Kidney (tissue), 14 donors: Measurements from ENCODE around the gene CELA2A. TPM values are rescaled to one million over a fixed set of nuclear protein-coding genes. Genes with fewer than 3 reads are reported as not detected.
"Not testable (repeated sequence)": the region's sequence is repeated elsewhere in the genome, so short reads cannot be mapped to it uniquely, and the experiment has no call there.

Experiments
- DNase-seq, 5 donors: peaks; one replicate each; pipeline ENCODE4 v3.0.0-alpha.2; 2013 to 2020
- FAIRE-seq: peaks from 2 replicates; lab custom pipeline; 2012; peaks lifted over from hg19 to GRCh38; lab: Jason Lieb, UNC
- H3K27ac ChIP-seq, 2 donors: one replicate each; pipeline ENCODE4 v1.7.0; 2013; ENCODE audit warnings: low read depth in 2 of 2, low read length in 2 of 2, inconsistent platforms in 1 of 2
- H3K27me3 ChIP-seq: one replicate; pipeline ENCODE4 v1.7.1; 2013; ENCODE audit warnings: low read length, inconsistent platforms; ENCODE audit not compliant: control insufficient read depth, insufficient read depth
- H3K36me3 ChIP-seq, 3 donors: one replicate each; pipeline versions ENCODE4 v1.7.0 to v1.7.1; 2013; ENCODE audit warnings: low read length in 3 of 3, control low read depth in 1 of 3, inconsistent platforms in 1 of 3; ENCODE audit not compliant: insufficient read depth in 3 of 3, control insufficient read depth in 2 of 3
- H3K4me1 ChIP-seq, 3 donors: one replicate each; pipeline versions ENCODE4 v1.7.0 to v1.7.1; 2013; ENCODE audit warnings: low read length in 3 of 3, inconsistent platforms in 1 of 3, low read depth in 1 of 3; ENCODE audit not compliant: control insufficient read depth in 2 of 3, insufficient read depth in 2 of 3
- H3K4me3 ChIP-seq, 3 donors: one replicate each; pipeline versions ENCODE4 v1.7.0 to v1.8.1; 2013; ENCODE audit warnings: low read length in 3 of 3, control low read depth in 1 of 3, inconsistent platforms in 1 of 3
- H3K9ac ChIP-seq, 3 donors: one replicate each; pipeline versions ENCODE4 v1.7.0 to v1.7.1; 2013; ENCODE audit warnings: low read length in 3 of 3, control low read depth in 1 of 3, inconsistent platforms in 1 of 3
- H3K9me3 ChIP-seq, 3 donors: one replicate each; pipeline versions ENCODE4 v1.7.0 to v1.7.1; 2013; ENCODE audit warnings: low read length in 3 of 3, control low read depth in 1 of 3, inconsistent platforms in 1 of 3; ENCODE audit not compliant: control insufficient read depth in 2 of 3, insufficient read depth in 1 of 3
- CTCF ChIP-seq: IDR thresholded peaks from 3 replicates; pipeline ENCODE4 v1.5.1; 2012; ENCODE audit warnings: mild to moderate bottlenecking, moderate library complexity, borderline replicate concordance; ENCODE audit not compliant: insufficient read depth; ENCODE audit errors: extremely low read depth
- intact Hi-C: fragments of 100-400 bp; cut with DNase I; formaldehyde crosslinking; loops from one replicate; pipeline ENCODE4 v1.11.1; 2022
- polyA plus RNA-seq: library from polyadenylated mRNA; stranded (reverse); fragments of 350-450 nt; fragmentation: Illumina TruSeq; extraction: RNeasy Lipid Tissue Mini Kit (QIAGEN cat#74804); gene quantifications from one replicate; pipeline ENCODE4 v1.2.3, GENCODE V29; 2014; ENCODE audit warnings: low read depth, low replicate concordance; ENCODE audit not compliant: insufficient read depth
- total RNA-seq: library from RNA; stranded (reverse); fragmentation: NEBNext Ultra II Directional; extraction: Animal tissue kit (Norgen Biotek cat#: 25700); gene quantifications from one replicate; pipeline ENCODE4 v1.2.1, GENCODE V29; 2021
- donor health status: control.
- donor health status: control.
- donor health status: control.
- donor health status: control.
- donor health status: control.
- donor health status: DM: yes; HTN: yes; CAD: no.
- donor health status: Normal renal cell carcinoma (clear cell type).

Gene CELA2A
- total and polyA plus RNA-seq, 2 donors from 2014 or later, result not detected

GRCh38 chr1:15433471-15433870 lies 23.1 kb upstream of the CELA2A start:
- no peaks in the 10 kb centered on the region for H3K9me3 ChIP-seq
- intact Hi-C loops, result loop anchor here (5.0 kb wide), 1 partner anchor 111 kb away; no protein-coding TSS in a partner anchor
- H3K4me1 ChIP-seq, result no peaks in the 10 kb centered on the region
- H3K27ac ChIP-seq, result no peak overlapping the region
- no peak for DNase-seq
- H3K4me3 ChIP-seq, result no peak overlapping the region
- no peak overlapping the region for H3K9ac ChIP-seq
- no peak for FAIRE-seq
- H3K27me3 ChIP-seq, result no peaks in the 10 kb centered on the region
- H3K36me3 ChIP-seq, result no peaks in the 10 kb centered on the region
- no peak for TF ChIP-seq CTCF

- H3K9me3 ChIP-seq, H3K9ac ChIP-seq, H3K27ac ChIP-seq, DNase-seq, H3K27me3 ChIP-seq, FAIRE-seq, H3K36me3 ChIP-seq, H3K4me3 ChIP-seq, H3K4me1 ChIP-seq: not testable (repeated sequence)
- intact Hi-C loops, result loop anchor here (5.0 kb wide), 1 partner anchor 112 kb away; no protein-coding TSS in a partner anchor
Measured at GRCh38 chr1:15434739-15435138, 21.8 kb upstream of the CELA2A start.

GRCh38 chr1:15435239-15436077 lies 21.1 kb upstream of the CELA2A start:
- Histone ChIP-seq H3K4me3 (peak overlapping the region in 1 of 3 donors; percentile 11), H3K9ac (no peak overlapping the region), H3K4me1 (no peaks in the 10 kb centered on the region), H3K9me3 (no peaks in the 10 kb centered on the region), H3K36me3 (no peaks in the 10 kb centered on the region), H3K27me3 (no peaks in the 10 kb centered on the region), H3K27ac (no peak overlapping the region)
- FAIRE-seq, result no peak
- DNase-seq, result no peak
- intact Hi-C loops, result no loop called here
- TF ChIP-seq CTCF, result no peak

- no peak for TF ChIP-seq CTCF
- Histone ChIP-seq H3K9ac (no peak overlapping the region), H3K27me3 (no peaks in the 10 kb centered on the region), H3K36me3 (no peaks in the 10 kb centered on the region), H3K9me3 (no peaks in the 10 kb centered on the region), H3K27ac (no peak overlapping the region), H3K4me3 (no peak overlapping the region), H3K4me1 (no peaks in the 10 kb centered on the region)
- intact Hi-C loops, result no loop called here
- no peak for DNase-seq
- no peak for FAIRE-seq
Measured at GRCh38 chr1:15436881-15437442, 19.6 kb upstream of the CELA2A start.
